WERI-Rb-1 (cell line): ENCODE measurements around the gene LCA5.

ENCODE experiments used
- DNase-seq: peaks from one replicate; pipeline ENCODE4 v3.0.0-alpha.2; 2020
- H3K27ac ChIP-seq: fragments of 250-450 bp; sonication (Bioruptor Pico); 2 replicates; pipeline ENCODE4 v1.5.1; 2020; ENCODE audit warnings: mild to moderate bottlenecking, moderate library complexity
- H3K27me3 ChIP-seq: fragments of 250-450 bp; sonication (Bioruptor Pico); 2 replicates; pipeline ENCODE4 v1.5.1; 2021; ENCODE audit warnings: mild to moderate bottlenecking, low read depth, moderate library complexity; ENCODE audit not compliant: insufficient read depth, severe bottlenecking
- H3K36me3 ChIP-seq: fragments of 250-450 bp; sonication (Bioruptor Pico); 2 replicates; pipeline ENCODE4 v1.5.1; 2020; ENCODE audit warnings: mild to moderate bottlenecking, moderate library complexity
- H3K4me3 ChIP-seq: 2 replicates; pipeline ENCODE4 v1.5.1; 2011; ENCODE audit warnings: low read depth, mild to moderate bottlenecking, control low read depth, low read length
- H3K9me3 ChIP-seq: fragments of 250-450 bp; sonication (Bioruptor Pico); 2 replicates; pipeline ENCODE4 v1.5.1; 2021; ENCODE audit warnings: mild to moderate bottlenecking, moderate library complexity; ENCODE audit not compliant: severe bottlenecking
- CTCF ChIP-seq: IDR thresholded peaks from 2 replicates; pipeline ENCODE4 v1.5.1; 2011; ENCODE audit warnings: low read depth, mild to moderate bottlenecking, control low read depth, inconsistent platforms, low read length

The LCA5 gene

GRCh38 chr6:79557673-79558467 lies 20.6 kb upstream of the LCA5 start:
- DNase-seq: no peak
- Histone ChIP-seq H3K36me3 (no peaks in the 10 kb centered on the region), H3K4me3 (no peak overlapping the region), H3K27me3 (no peaks in the 10 kb centered on the region), H3K9me3 (no peaks in the 10 kb centered on the region), H3K27ac (no peak overlapping the region)
- TF ChIP-seq CTCF: no peak

- no peaks in the 10 kb centered on the region for H3K27me3 ChIP-seq
These were observed 17.1 kb upstream of the LCA5 start for GRCh38 chr6:79554305-79554704.

GRCh38 chr6:79551401-79551800 lies 14.2 kb upstream of the LCA5 start:
- H3K27me3 ChIP-seq: no peaks in the 10 kb centered on the region
- H3K36me3 ChIP-seq: no peaks in the 10 kb centered on the region
- no peak overlapping the region for H3K4me3 ChIP-seq
- TF ChIP-seq CTCF: no peak
- no peak for DNase-seq
- no peak overlapping the region for H3K27ac ChIP-seq
- no peaks in the 10 kb centered on the region for H3K9me3 ChIP-seq

More at GRCh38 chr6:79554305-79554704, 17.1 kb upstream of the LCA5 start:
- TF ChIP-seq CTCF: no peak
- H3K27ac ChIP-seq: no peak overlapping the region
- H3K4me3 ChIP-seq: no peak overlapping the region
- no peaks in the 10 kb centered on the region for H3K36me3 ChIP-seq
- H3K9me3 ChIP-seq: no peaks in the 10 kb centered on the region
- DNase-seq: no peak

GRCh38 chr6:79548304-79548703 lies 11.1 kb upstream of the LCA5 start:
- no peaks in the 10 kb centered on the region for H3K27me3 ChIP-seq
- H3K27ac ChIP-seq: no peak overlapping the region
- H3K9me3 ChIP-seq: no peaks in the 10 kb centered on the region
- no peak overlapping the region for H3K4me3 ChIP-seq
- H3K36me3 ChIP-seq: no peaks in the 10 kb centered on the region
- TF ChIP-seq CTCF: no peak
- no peak for DNase-seq

GRCh38 chr6:79546186-79546585 lies 9.0 kb upstream of the LCA5 start:
- DNase-seq: no peak

More at GRCh38 chr6:79546186-79546585, 9.0 kb upstream of the LCA5 start:
- H3K36me3 ChIP-seq: peaks cover 2% of the 10 kb centered on the region; the same call in 1 of the 2 replicates
- no peaks in the 10 kb centered on the region for H3K27me3 ChIP-seq
- TF ChIP-seq CTCF: no peak
- no peak overlapping the region for H3K4me3 ChIP-seq
- H3K9me3 ChIP-seq: no peaks in the 10 kb centered on the region
- no peak overlapping the region for H3K27ac ChIP-seq
